PFSK-1 (cell line): Measurements from ENCODE around the gene S100A16.

ENCODE experiments used
- FOXP2 ChIP-seq: optimal IDR thresholded peaks from 2 replicates; pipeline ENCODE3; 2011; ENCODE audit warnings: borderline replicate concordance, control low read depth, inconsistent platforms; ENCODE audit not compliant: insufficient read depth; ENCODE audit errors: extremely low read length, extremely low read depth
- POLR2AphosphoS5 ChIP-seq: IDR thresholded peaks from 2 replicates; pipeline ENCODE4 v1.6.1; 2012; ENCODE audit warnings: low read depth, mild to moderate bottlenecking, control low read depth, low read length, moderate library complexity
- SIN3A ChIP-seq: IDR thresholded peaks from 2 replicates; pipeline ENCODE4 v1.6.1; 2012; ENCODE audit warnings: mild to moderate bottlenecking, low read length, moderate library complexity, borderline replicate concordance; ENCODE audit not compliant: insufficient read depth
- TAF1 ChIP-seq: IDR thresholded peaks from 2 replicates; pipeline ENCODE4 v1.6.1; 2012; ENCODE audit warnings: low read length, control low read depth, borderline replicate concordance; ENCODE audit not compliant: insufficient read depth
- TF ChIP-seq, protein P1 (sequence below), 2 experiments: IDR thresholded peaks; 2 replicates each; pipeline versions ENCODE4 v1.6.1 to v1.8.0; 2011 to 2012; ENCODE audit warnings: low read depth in 2 of 2, low read length in 2 of 2, control low read depth in 1 of 2, inconsistent platforms in 1 of 2, mild to moderate bottlenecking in 1 of 2, moderate library complexity in 1 of 2; ENCODE audit not compliant: insufficient read depth in 1 of 2

S100A16 gene

GRCh38 chr1:153614189-153614900, 1.4 kb upstream of the S100A16 start:
- TF ChIP-seq TAF1 (no peak), POLR2AphosphoS5 (no peak), FOXP2 (no peak), SIN3A (no peak)
- TF ChIP-seq, protein P1, sequence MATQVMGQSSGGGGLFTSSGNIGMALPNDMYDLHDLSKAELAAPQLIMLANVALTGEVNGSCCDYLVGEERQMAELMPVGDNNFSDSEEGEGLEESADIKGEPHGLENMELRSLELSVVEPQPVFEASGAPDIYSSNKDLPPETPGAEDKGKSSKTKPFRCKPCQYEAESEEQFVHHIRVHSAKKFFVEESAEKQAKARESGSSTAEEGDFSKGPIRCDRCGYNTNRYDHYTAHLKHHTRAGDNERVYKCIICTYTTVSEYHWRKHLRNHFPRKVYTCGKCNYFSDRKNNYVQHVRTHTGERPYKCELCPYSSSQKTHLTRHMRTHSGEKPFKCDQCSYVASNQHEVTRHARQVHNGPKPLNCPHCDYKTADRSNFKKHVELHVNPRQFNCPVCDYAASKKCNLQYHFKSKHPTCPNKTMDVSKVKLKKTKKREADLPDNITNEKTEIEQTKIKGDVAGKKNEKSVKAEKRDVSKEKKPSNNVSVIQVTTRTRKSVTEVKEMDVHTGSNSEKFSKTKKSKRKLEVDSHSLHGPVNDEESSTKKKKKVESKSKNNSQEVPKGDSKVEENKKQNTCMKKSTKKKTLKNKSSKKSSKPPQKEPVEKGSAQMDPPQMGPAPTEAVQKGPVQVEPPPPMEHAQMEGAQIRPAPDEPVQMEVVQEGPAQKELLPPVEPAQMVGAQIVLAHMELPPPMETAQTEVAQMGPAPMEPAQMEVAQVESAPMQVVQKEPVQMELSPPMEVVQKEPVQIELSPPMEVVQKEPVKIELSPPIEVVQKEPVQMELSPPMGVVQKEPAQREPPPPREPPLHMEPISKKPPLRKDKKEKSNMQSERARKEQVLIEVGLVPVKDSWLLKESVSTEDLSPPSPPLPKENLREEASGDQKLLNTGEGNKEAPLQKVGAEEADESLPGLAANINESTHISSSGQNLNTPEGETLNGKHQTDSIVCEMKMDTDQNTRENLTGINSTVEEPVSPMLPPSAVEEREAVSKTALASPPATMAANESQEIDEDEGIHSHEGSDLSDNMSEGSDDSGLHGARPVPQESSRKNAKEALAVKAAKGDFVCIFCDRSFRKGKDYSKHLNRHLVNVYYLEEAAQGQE (IDR thresholded peaks at IDR 0.05; ENCODE audit: insufficient read depth in 1 of 2, low read depth in 2 of 2, low read length in 2 of 2) = no peak

GRCh38 chr1:153613406-153613805, 469 bp upstream of the S100A16 start:
- TF ChIP-seq, protein P1 (IDR thresholded peaks at IDR 0.05; ENCODE audit: insufficient read depth in 1 of 2, low read depth in 2 of 2, low read length in 2 of 2) = no peak
- TF ChIP-seq TAF1 = no peak
- TF ChIP-seq POLR2AphosphoS5 = no peak

GRCh38 chr1:153612111-153612754, 704 bp downstream of the S100A16 start:
- TF ChIP-seq, protein P1 (IDR thresholded peaks at IDR 0.05; ENCODE audit: insufficient read depth in 1 of 2, low read depth in 2 of 2, low read length in 2 of 2) = no peak
- no peak for TF ChIP-seq SIN3A
- TF ChIP-seq TAF1 = no peak
- TF ChIP-seq POLR2AphosphoS5 = no peak
- TF ChIP-seq FOXP2 = no peak

- TF ChIP-seq POLR2AphosphoS5 = no peak
- no peak for TF ChIP-seq FOXP2
- TF ChIP-seq, protein P1 (IDR thresholded peaks at IDR 0.05; ENCODE audit: insufficient read depth in 1 of 2, low read depth in 2 of 2, low read length in 2 of 2) = no peak
- no peak for TF ChIP-seq SIN3A
- no peak for TF ChIP-seq TAF1
Measured at GRCh38 chr1:153611356-153611755, 1.6 kb downstream of the S100A16 start.
